CD14-positive monocyte (primary cell): ENCODE results near the gene PNO1. TPM values are rescaled to one million over a fixed set of nuclear protein-coding genes. Genes with fewer than 3 reads are reported as not detected.

Source experiments
- DNase-seq, 3 donors: peaks; one replicate each; pipeline ENCODE4 v3.0.0-alpha.2; 2011 to 2022
- H2AFZ ChIP-seq: 2 replicates; pipeline ENCODE4 v1.6.0; 2012; ENCODE audit warnings: mild to moderate bottlenecking, low read depth, low read length, inconsistent platforms; ENCODE audit not compliant: insufficient read depth, poor library complexity, severe bottlenecking
- H3K27ac ChIP-seq, 2 donors: 1 replicate in 1 of 2; 2 replicates in 1 of 2; pipeline ENCODE4 v1.5.1; 2012 to 2013; ENCODE audit warnings: low read length in 2 of 2, control low read depth in 1 of 2, inconsistent platforms in 1 of 2, low read depth in 1 of 2, mild to moderate bottlenecking in 1 of 2
- H3K27me3 ChIP-seq, 2 donors: one replicate each; pipeline versions ENCODE4 v1.6.0 to v1.6.1; 2011 to 2013; ENCODE audit warnings: low read length in 2 of 2; ENCODE audit not compliant: control insufficient read depth in 2 of 2, insufficient read depth in 2 of 2
- H3K36me3 ChIP-seq, 2 donors: replicated peaks in 1 of 2; 1 replicate in 1 of 2; 2 replicates in 1 of 2; pipeline versions ENCODE4 v1.5.1 to v1.6.1; 2012 to 2013; ENCODE audit warnings: low read length in 2 of 2, control low read depth in 1 of 2, inconsistent platforms in 1 of 2, mild to moderate bottlenecking in 1 of 2; ENCODE audit not compliant: insufficient read depth in 2 of 2, control insufficient read depth in 1 of 2
- H3K4me1 ChIP-seq, 2 donors: 1 replicate in 1 of 2; 2 replicates in 1 of 2; pipeline versions ENCODE4 v1.5.1 to v1.6.1; 2012 to 2013; ENCODE audit warnings: low read length in 2 of 2, control low read depth in 1 of 2, inconsistent platforms in 1 of 2, mild to moderate bottlenecking in 1 of 2, moderate library complexity in 1 of 2; ENCODE audit not compliant: insufficient read depth in 2 of 2, control insufficient read depth in 1 of 2
- H3K4me2 ChIP-seq: replicated peaks from 2 replicates; pipeline ENCODE3; 2012; ENCODE audit warnings: low read length, moderate library complexity, mild to moderate bottlenecking; ENCODE audit not compliant: poor library complexity, severe bottlenecking; ENCODE audit errors: extremely low read depth
- H3K4me3 ChIP-seq, 3 experiments: fragments of 200-600 bp in 1 of 3; sonication (generic) in 1 of 3; replicated peaks in 1 of 3; 1 replicate in 2 of 3; 2 replicates in 1 of 3; pipeline ENCODE4 v1.5.1; 2011 to 2013; ENCODE audit warnings: low read length in 3 of 3, mild to moderate bottlenecking in 3 of 3, control low read depth in 2 of 3, low read depth in 2 of 3, inconsistent platforms in 1 of 3, moderate library complexity in 1 of 3
- H3K79me2 ChIP-seq: 2 replicates; pipeline ENCODE4 v1.6.0; 2012; ENCODE audit warnings: mild to moderate bottlenecking, control low read depth, inconsistent platforms, low read length, moderate library complexity; ENCODE audit not compliant: insufficient read depth
- H3K9ac ChIP-seq: 2 replicates; pipeline ENCODE4 v1.6.0; 2017; ENCODE audit warnings: low read length, mild to moderate bottlenecking; ENCODE audit not compliant: insufficient read depth, poor library complexity, severe bottlenecking
- H3K9me3 ChIP-seq, 2 donors: replicated peaks in 1 of 2; 1 replicate in 1 of 2; 2 replicates in 1 of 2; pipeline versions ENCODE4 v1.5.1 to v1.6.1; 2012 to 2013; ENCODE audit warnings: low read length in 2 of 2, control low read depth in 1 of 2; ENCODE audit not compliant: control insufficient read depth in 1 of 2, insufficient read depth in 1 of 2
- H4K20me1 ChIP-seq: 2 replicates; pipeline ENCODE4 v1.6.0; 2012; ENCODE audit warnings: mild to moderate bottlenecking, low read length, control low read depth, moderate library complexity; ENCODE audit not compliant: insufficient read depth
- H3K27ac Mint-ChIP-seq, 7 donors: one replicate each; pipeline ENCODE4 v1.8.0; 2020; ENCODE audit warnings: mild to moderate bottlenecking in 7 of 7, mixed read lengths in 7 of 7, moderate library complexity in 6 of 7, inconsistent platforms in 2 of 7
- H3K27me3 Mint-ChIP-seq, 3 donors: one replicate each; pipeline ENCODE4 v1.8.0; 2021 to 2022; ENCODE audit warnings: low read depth in 3 of 3, mild to moderate bottlenecking in 3 of 3, mixed read lengths in 3 of 3, moderate library complexity in 3 of 3, inconsistent platforms in 1 of 3
- H3K36me3 Mint-ChIP-seq, 2 donors: one replicate each; pipeline ENCODE4 v1.8.0; 2020; ENCODE audit warnings: mixed read lengths in 2 of 2, inconsistent platforms in 1 of 2, mild to moderate bottlenecking in 1 of 2
- H3K4me1 Mint-ChIP-seq: one replicate; pipeline ENCODE4 v1.8.0; 2020; ENCODE audit warnings: mild to moderate bottlenecking, mixed read lengths
- H3K4me3 Mint-ChIP-seq, 2 donors: one replicate each; pipeline ENCODE4 v1.8.0; 2020; ENCODE audit warnings: mild to moderate bottlenecking in 2 of 2, mixed read lengths in 2 of 2, moderate library complexity in 1 of 2
- H3K9me3 Mint-ChIP-seq, 7 donors: one replicate each; pipeline ENCODE4 v1.8.0; 2020 to 2022; ENCODE audit warnings: mixed read lengths in 7 of 7, mild to moderate bottlenecking in 6 of 7, moderate library complexity in 6 of 7, inconsistent platforms in 2 of 7
- WGBS: methylation state at CpG from one replicate; pipeline ENCODE4 v1.1.5; 2013; ENCODE audit warnings: missing lambda C conversion rate; ENCODE audit not compliant: insufficient coverage; 5-methylcytosine and 5-hydroxymethylcytosine counted together
- intact Hi-C, 2 donors: fragments of 100-400 bp; cut with micrococcal nuclease; formaldehyde crosslinking; loops; one replicate each; pipeline versions ENCODE4 v1.15.0 to v1.15.1; 2023
- polyA plus RNA-seq, 3 donors: library from polyadenylated mRNA; depleted of rRNA in 1 of 3; unstranded in 2 of 3; stranded (reverse) in 1 of 3; fragments of 300-500 nt in 2 of 3; fragments of >200 nt in 1 of 3; fragmentation: Illumina TruSeq in 2 of 3; gene quantifications; 1 replicate in 2 of 3; 2 replicates in 1 of 3; pipeline ENCODE4 v1.2.3, GENCODE V29; 2012 to 2021
- TF ChIP-seq, protein P1 (sequence below): fragments of 200-600 bp; IDR thresholded peaks from one replicate; pipeline ENCODE4 v1.8.0; 2022; ENCODE audit warnings: antibody characterized with exemption, mild to moderate bottlenecking

PNO1 gene
- polyA plus RNA-seq, 3 donors: 4.7 to 14.0 (median 10.8) TPM

DNA sequence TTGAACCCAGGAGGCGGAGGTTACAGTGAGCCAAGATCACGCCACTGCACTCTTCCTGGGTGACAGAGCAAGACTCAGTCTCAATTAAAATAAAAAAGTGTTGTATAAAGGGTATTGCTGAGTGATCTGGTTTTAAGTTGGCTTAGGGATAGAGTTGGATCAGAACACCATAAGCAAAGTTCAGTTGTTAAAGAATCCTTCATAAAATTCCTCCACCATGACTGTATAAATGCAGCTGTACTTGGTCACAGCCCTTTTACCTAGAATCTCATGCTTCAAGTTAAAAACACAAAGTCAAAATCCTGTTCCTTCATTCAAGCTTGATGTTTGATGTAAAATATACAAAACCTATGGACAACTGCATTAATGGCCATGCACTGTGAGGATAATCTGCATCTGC is 33.4 kb upstream of the PNO1 start:
- H3K4me3 Mint-ChIP-seq: no peak overlapping the region

GRCh38 chr2:68125821-68126220 is 31.9 kb upstream of the PNO1 start:
- peaks cover 44% of the 10 kb centered on the region for H3K4me1 Mint-ChIP-seq
- H3K36me3 Mint-ChIP-seq: peaks cover 6 to 12% of the 10 kb centered on the region in 2 donors
- DNase-seq: no peak
- Histone ChIP-seq H3K4me2 (no peak overlapping the region), H3K9me3 (no peaks in the 10 kb centered on the region), H4K20me1 (no peaks in the 10 kb centered on the region), H3K4me3 (no peak overlapping the region), H3K9ac (no peak overlapping the region), H3K79me2 (no peaks in the 10 kb centered on the region), H2AFZ (no peak overlapping the region), H3K27ac (no peak overlapping the region), H3K27me3 (no peaks in the 10 kb centered on the region), H3K36me3 (no peaks in the 10 kb centered on the region), H3K4me1 (peaks cover 8 to 20% of the 10 kb centered on the region in 2 donors)
- WGBS: 17% methylated on average over 2 of the region's 5 CpGs
- peaks cover 0 to 3% (median 0%) of the 10 kb centered on the region in 3 donors for H3K27me3 Mint-ChIP-seq
- peaks cover 0 to 2% (median 0%) of the 10 kb centered on the region in 7 donors for H3K9me3 Mint-ChIP-seq
- H3K4me3 Mint-ChIP-seq: peak overlapping the region in 1 of 2 donors; percentile 67
- peak overlapping the region in 1 of 7 donors; percentile 57 for H3K27ac Mint-ChIP-seq
- intact Hi-C loops: loop anchor here in 1 of 2 donors (10.0 kb wide), 2 partner anchors 59 to 159 kb away; no protein-coding TSS in a partner anchor
- TF ChIP-seq, protein P1, sequence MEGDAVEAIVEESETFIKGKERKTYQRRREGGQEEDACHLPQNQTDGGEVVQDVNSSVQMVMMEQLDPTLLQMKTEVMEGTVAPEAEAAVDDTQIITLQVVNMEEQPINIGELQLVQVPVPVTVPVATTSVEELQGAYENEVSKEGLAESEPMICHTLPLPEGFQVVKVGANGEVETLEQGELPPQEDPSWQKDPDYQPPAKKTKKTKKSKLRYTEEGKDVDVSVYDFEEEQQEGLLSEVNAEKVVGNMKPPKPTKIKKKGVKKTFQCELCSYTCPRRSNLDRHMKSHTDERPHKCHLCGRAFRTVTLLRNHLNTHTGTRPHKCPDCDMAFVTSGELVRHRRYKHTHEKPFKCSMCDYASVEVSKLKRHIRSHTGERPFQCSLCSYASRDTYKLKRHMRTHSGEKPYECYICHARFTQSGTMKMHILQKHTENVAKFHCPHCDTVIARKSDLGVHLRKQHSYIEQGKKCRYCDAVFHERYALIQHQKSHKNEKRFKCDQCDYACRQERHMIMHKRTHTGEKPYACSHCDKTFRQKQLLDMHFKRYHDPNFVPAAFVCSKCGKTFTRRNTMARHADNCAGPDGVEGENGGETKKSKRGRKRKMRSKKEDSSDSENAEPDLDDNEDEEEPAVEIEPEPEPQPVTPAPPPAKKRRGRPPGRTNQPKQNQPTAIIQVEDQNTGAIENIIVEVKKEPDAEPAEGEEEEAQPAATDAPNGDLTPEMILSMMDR: no peak

More for the DNA sequence above, 33.4 kb upstream of the PNO1 start:
- peaks cover 40% of the 10 kb centered on the region for H3K4me1 Mint-ChIP-seq
- Histone ChIP-seq H3K27me3 (no peaks in the 10 kb centered on the region), H3K79me2 (no peaks in the 10 kb centered on the region), H3K9me3 (no peaks in the 10 kb centered on the region), H2AFZ (no peak overlapping the region), H3K27ac (no peak overlapping the region), H3K9ac (no peak overlapping the region), H3K4me1 (peaks cover 8 to 20% of the 10 kb centered on the region in 2 donors), H3K4me3 (no peak overlapping the region), H4K20me1 (no peaks in the 10 kb centered on the region), H3K4me2 (no peak overlapping the region), H3K36me3 (no peaks in the 10 kb centered on the region)
- no peak overlapping the region for H3K27ac Mint-ChIP-seq
- no CpG with 5 or more reads among the region's 2 CpGs for whole genome bisulfite sequencing
- H3K9me3 Mint-ChIP-seq: peaks cover 0 to 2% (median 0%) of the 10 kb centered on the region in 7 donors
- peaks cover 0 to 6% (median 0%) of the 10 kb centered on the region in 3 donors for H3K27me3 Mint-ChIP-seq
- no peak for DNase-seq
- intact Hi-C loops: loop anchor here (5.0 to 10.0 kb wide), 5 partner anchors 60 to 318 kb away; no protein-coding TSS in a partner anchor
- TF ChIP-seq, protein P1: no peak
- H3K36me3 Mint-ChIP-seq: peaks cover under 1 to 1% of the 10 kb centered on the region in 2 donors
